HEK293T (cell line): ENCODE measurements around the gene CASP10.

ENCODE experiments used
- CTCF ChIA-PET: fragments of 350-600 bp; formaldehyde crosslinking; extraction: SDS; loops from one replicate; lab custom pipeline; 2021; ENCODE audit warnings: antibody characterized with exemption, inconsistent platforms; lab: Yijun Ruan, JAX
- POLR2A ChIA-PET: fragments of 350-600 bp; formaldehyde crosslinking; extraction: SDS; loops from one replicate; lab custom pipeline; 2020; ENCODE audit warnings: antibody characterized with exemption, inconsistent platforms; lab: Yijun Ruan, JAX
- DNase-seq: peaks from one replicate; pipeline ENCODE4 v3.0.0; 2012; ENCODE audit warnings: mixed read lengths; ENCODE audit errors: extremely low spot score
- ARNT ChIP-seq: fragments of 450-650 bp; IDR thresholded peaks from 2 replicates; pipeline ENCODE4 v1.6.1; 2017; ENCODE audit warnings: mild to moderate bottlenecking
- BHLHE40 ChIP-seq: fragments of 450-650 bp; IDR thresholded peaks from 2 replicates; pipeline ENCODE4 v1.6.1; 2016; ENCODE audit warnings: mild to moderate bottlenecking, moderate library complexity, borderline replicate concordance
- CTBP1 ChIP-seq: fragments of 450-650 bp; IDR thresholded peaks from 2 replicates; pipeline ENCODE4 v1.6.1; 2016; ENCODE audit warnings: borderline replicate concordance
- ELF4 ChIP-seq: fragments of 450-650 bp; IDR thresholded peaks from 2 replicates; pipeline ENCODE4 v1.6.1; 2017; ENCODE audit warnings: antibody characterized with exemption
- FOXA1 ChIP-seq: fragments of 450-650 bp; IDR thresholded peaks from 2 replicates; pipeline ENCODE4 v1.6.1; 2016; ENCODE audit warnings: mild to moderate bottlenecking
- FOXK2 ChIP-seq: fragments of 450-650 bp; IDR thresholded peaks from 2 replicates; pipeline ENCODE4 v1.6.1; 2016; ENCODE audit warnings: mild to moderate bottlenecking
- FOXM1 ChIP-seq: fragments of 450-650 bp; IDR thresholded peaks from 2 replicates; pipeline ENCODE4 v1.6.1; 2017; ENCODE audit warnings: mild to moderate bottlenecking, borderline replicate concordance
- HDGF ChIP-seq: fragments of 450-650 bp; IDR thresholded peaks from 2 replicates; pipeline ENCODE4 v1.6.1; 2017; ENCODE audit warnings: antibody characterized with exemption, borderline replicate concordance
- L3MBTL2 ChIP-seq: fragments of 450-650 bp; conservative IDR thresholded peaks from 2 replicates; pipeline ENCODE4 v1.6.1; 2016; ENCODE audit warnings: mild to moderate bottlenecking
- LEF1 ChIP-seq: fragments of 450-650 bp; IDR thresholded peaks from 2 replicates; pipeline ENCODE4 v1.6.1; 2017; ENCODE audit warnings: mild to moderate bottlenecking, borderline replicate concordance
- NFRKB ChIP-seq: fragments of 450-650 bp; IDR thresholded peaks from 2 replicates; pipeline ENCODE4 v1.6.1; 2016; ENCODE audit warnings: mild to moderate bottlenecking, moderate library complexity
- PKNOX1 ChIP-seq: fragments of 450-650 bp; IDR thresholded peaks from 2 replicates; pipeline ENCODE4 v1.6.1; 2016
- SP1 ChIP-seq: fragments of 450-650 bp; IDR thresholded peaks from 2 replicates; pipeline ENCODE4 v1.6.1; 2017
- SUZ12 ChIP-seq: fragments of 450-650 bp; IDR thresholded peaks from 2 replicates; pipeline ENCODE4 v1.6.1; 2016; ENCODE audit warnings: mild to moderate bottlenecking
- TARDBP ChIP-seq: fragments of 450-650 bp; IDR thresholded peaks from 2 replicates; pipeline ENCODE4 v1.6.1; 2016
- ZNF384 ChIP-seq: fragments of 450-650 bp; IDR thresholded peaks from 2 replicates; pipeline ENCODE4 v1.6.1; 2016

Gene CASP10

GRCh38 chr2:201261906-201262305 lies 79.0 kb downstream of the CASP10 start:
- TF ChIP-seq ZNF384 (no peak), ELF4 (no peak), FOXA1 (no peak), BHLHE40 (no peak), SUZ12 (no peak), L3MBTL2 (no peak), NFRKB (no peak), CTBP1 (no peak), LEF1 (no peak), SP1 (no peak), TARDBP (no peak), ARNT (no peak), HDGF (no peak), FOXK2 (no peak), FOXM1 (no peak), PKNOX1 (no peak)
- DNase-seq: no peak
- ChIA-PET POLR2A (no interaction called here), CTCF (no interaction called here)

- ChIA-PET POLR2A (interaction anchor here (1.0 kb wide), 1 partner anchor 80 kb away, joined by 4 read pairs; the partner anchor contains the start of gene CASP10), CTCF (no interaction called here)
- no peak for TF ChIP-seq FOXA1
- peak; percentile 84 for TF ChIP-seq PKNOX1
- no peak for TF ChIP-seq SP1
- no peak for TF ChIP-seq ARNT
- DNase-seq: no peak
Measured at GRCh38 chr2:201262718-201263117, 79.8 kb downstream of the CASP10 start.

- ChIA-PET CTCF (no interaction called here), POLR2A (no interaction called here)
- no peak for TF ChIP-seq HDGF
- no peak for TF ChIP-seq ELF4
- no peak for TF ChIP-seq FOXK2
- no peak for TF ChIP-seq FOXM1
- no peak for TF ChIP-seq SP1
- no peak for TF ChIP-seq NFRKB
- no peak for TF ChIP-seq ZNF384
- no peak for TF ChIP-seq LEF1
- TF ChIP-seq ARNT: no peak
- no peak for TF ChIP-seq FOXA1
- TF ChIP-seq TARDBP: no peak
- no peak for TF ChIP-seq PKNOX1
- no peak for TF ChIP-seq CTBP1
- no peak for DNase-seq
Measured at GRCh38 chr2:201263779-201264178, 80.8 kb downstream of the CASP10 start.

- DNase-seq: no peak
- no peak for TF ChIP-seq NFRKB
- TF ChIP-seq BHLHE40: no peak
- TF ChIP-seq ZNF384: no peak
- TF ChIP-seq FOXM1: no peak
- no peak for TF ChIP-seq HDGF
- no peak for TF ChIP-seq LEF1
- TF ChIP-seq ARNT: no peak
- no peak for TF ChIP-seq L3MBTL2
- TF ChIP-seq SP1: no peak
- no peak for TF ChIP-seq SUZ12
- TF ChIP-seq CTBP1: no peak
- no peak for TF ChIP-seq FOXK2
- no peak for TF ChIP-seq TARDBP
- TF ChIP-seq ELF4: no peak
- TF ChIP-seq FOXA1: no peak
- TF ChIP-seq PKNOX1: no peak
- POLR2A ChIA-PET: no interaction called here
- CTCF ChIA-PET: no interaction called here
Measured at GRCh38 chr2:201264472-201265173, 81.7 kb downstream of the CASP10 start.

- DNase-seq: no peak
- TF ChIP-seq FOXA1 (no peak), CTBP1 (no peak), FOXK2 (no peak)
- CTCF ChIA-PET: no interaction called here
- POLR2A ChIA-PET: no interaction called here
Measured at GRCh38 chr2:201266629-201267028, 83.7 kb downstream of the CASP10 start.

- TF ChIP-seq LEF1 (no peak), BHLHE40 (no peak), NFRKB (no peak), SP1 (no peak), PKNOX1 (no peak), FOXK2 (no peak), SUZ12 (no peak), TARDBP (no peak), HDGF (no peak), ELF4 (no peak)
- ChIA-PET POLR2A (no interaction called here), CTCF (no interaction called here)
- no peak for DNase-seq
Measured at GRCh38 chr2:201267278-201268030, 84.5 kb downstream of the CASP10 start.
